Keratinocyte (primary cell): ENCODE measurements around the gene PALM2AKAP2. TPM values are rescaled to one million over a fixed set of nuclear protein-coding genes. Genes with fewer than 3 reads are reported as not detected.
"Not testable (repeated sequence)": the region's sequence is repeated elsewhere in the genome, so short reads cannot be mapped to it uniquely, and the experiment has no call there.

Experiments used
- DNase-seq: peaks from one replicate; pipeline ENCODE4 v3.0.0-alpha.2; 2011; ENCODE audit warnings: low read depth, missing footprints, low spot score
- FAIRE-seq: peaks from 2 replicates; lab custom pipeline; 2011; peaks lifted over from hg19 to GRCh38; lab: Jason Lieb, UNC
- H2AFZ ChIP-seq: 2 replicates; pipeline ENCODE4 v1.6.0; 2012; ENCODE audit warnings: low read length, control low read depth, inconsistent platforms; ENCODE audit not compliant: control insufficient read depth
- H3K27ac ChIP-seq: 2 replicates; pipeline ENCODE4 v1.5.1; 2011; ENCODE audit warnings: low read length; ENCODE audit not compliant: control insufficient read depth, insufficient read depth
- H3K27me3 ChIP-seq: 3 replicates; pipeline ENCODE4 v1.6.0; 2011; ENCODE audit warnings: low read length; ENCODE audit not compliant: control insufficient read depth, insufficient read depth; ENCODE audit errors: extremely low read depth
- H3K36me3 ChIP-seq, 2 experiments: 2 replicates in 1 of 2; 3 replicates in 1 of 2; pipeline ENCODE4 v1.5.1; 2011; ENCODE audit warnings: low read length in 2 of 2, mild to moderate bottlenecking in 1 of 2; ENCODE audit not compliant: control insufficient read depth in 2 of 2, insufficient read depth in 2 of 2; ENCODE audit errors: extremely low read depth in 1 of 2
- H3K4me1 ChIP-seq: 3 replicates; pipeline ENCODE4 v1.5.1; 2011; ENCODE audit warnings: low read length; ENCODE audit not compliant: control insufficient read depth, insufficient read depth; ENCODE audit errors: extremely low read depth
- H3K4me2 ChIP-seq: 3 replicates; pipeline ENCODE4 v1.6.0; 2011; ENCODE audit warnings: low read depth, low read length; ENCODE audit not compliant: control insufficient read depth, insufficient read depth; ENCODE audit errors: extremely low read depth
- H3K4me3 ChIP-seq, 3 experiments: fragments of 200-600 bp in 1 of 3; sonication (generic) in 1 of 3; 2 replicates in 2 of 3; 3 replicates in 1 of 3; pipeline ENCODE4 v1.5.1; 2011 to 2016; ENCODE audit warnings: low read length in 3 of 3, mild to moderate bottlenecking in 3 of 3, control low read depth in 2 of 3, inconsistent platforms in 1 of 3, low read depth in 1 of 3, mixed read lengths in 1 of 3, mixed run types in 1 of 3, moderate library complexity in 1 of 3; ENCODE audit not compliant: control insufficient read depth in 2 of 3, insufficient read depth in 2 of 3; ENCODE audit errors: extremely low read depth in 1 of 3
- H3K79me2 ChIP-seq: 2 replicates; pipeline ENCODE4 v1.6.0; 2012; ENCODE audit warnings: low read length; ENCODE audit not compliant: control insufficient read depth, insufficient read depth
- H3K9ac ChIP-seq: 3 replicates; pipeline ENCODE4 v1.6.0; 2011; ENCODE audit warnings: low read length; ENCODE audit not compliant: control insufficient read depth, insufficient read depth; ENCODE audit errors: extremely low read depth
- H3K9me1 ChIP-seq: 3 replicates; pipeline ENCODE4 v1.6.0; 2011; ENCODE audit warnings: low read length; ENCODE audit not compliant: control insufficient read depth, insufficient read depth; ENCODE audit errors: extremely low read depth
- H3K9me3 ChIP-seq: 2 replicates; pipeline ENCODE4 v1.5.1; 2012; ENCODE audit warnings: low read depth, low read length; ENCODE audit not compliant: control insufficient read depth
- H4K20me1 ChIP-seq: 3 replicates; pipeline ENCODE4 v1.6.0; 2011; ENCODE audit warnings: low read length; ENCODE audit not compliant: control insufficient read depth, insufficient read depth; ENCODE audit errors: extremely low read depth
- CTCF ChIP-seq, 3 experiments: IDR thresholded peaks in 1 of 3; conservative IDR thresholded peaks in 1 of 3; optimal IDR thresholded peaks in 1 of 3; 2 replicates in 2 of 3; 3 replicates in 1 of 3; pipeline versions ENCODE3 to v1.5.1; 2011; ENCODE audit warnings: low read length in 3 of 3, mild to moderate bottlenecking in 3 of 3, moderate library complexity in 2 of 3, control low read depth in 1 of 3, inconsistent platforms in 1 of 3; ENCODE audit not compliant: insufficient read depth in 2 of 3; ENCODE audit errors: extremely low read depth in 1 of 3
- EZH2 ChIP-seq: IDR thresholded peaks from one replicate; pipeline ENCODE4 v1.6.1; 2012; ENCODE audit warnings: inconsistent platforms, mild to moderate bottlenecking, low read length, moderate library complexity
- dilution Hi-C: fragments of 300-500 bp; cut with MboI; formaldehyde crosslinking; loops from one replicate; pipeline ENCODE4 v1.7.0; 2020; ENCODE audit warnings: low sequenced_read_pairs; ENCODE audit not compliant: extremely low pct_ligation_motif_present
- polyA plus RNA-seq, 5 experiments: library from polyadenylated mRNA; depleted of rRNA in 3 of 5; stranded (reverse) in 3 of 5; stranded (forward) in 1 of 5; unstranded in 1 of 5; fragments of >200 nt; gene quantifications; 1 replicate in 1 of 5; 2 replicates in 3 of 5; 3 replicates in 1 of 5; pipeline versions ENCODE4 v1.2.1 to v1.2.3, GENCODE V29; 2011 to 2012; ENCODE audit warnings: missing spikeins in 2 of 5, low read depth in 1 of 5, low replicate concordance in 1 of 5

Gene PALM2AKAP2
- polyA plus RNA-seq, 1 donor (not counting 4 experiments of a cell fraction or from before 2014, with no cell fraction given): 3.6 TPM

- no peak for DNase-seq
- no peak overlapping the region for H2AFZ ChIP-seq
- TF ChIP-seq CTCF (optimal IDR thresholded peaks at IDR 0.05 in 1 of 3, IDR thresholded peaks at IDR 0.05 in 1 of 3, conservative IDR thresholded peaks at IDR 0.05 in 1 of 3; ENCODE audit: extremely low read depth in 1 of 3, insufficient read depth in 2 of 3, low read length in 3 of 3): no peak
- TF ChIP-seq EZH2: no peak
- H3K27me3 ChIP-seq: no peaks in the 10 kb centered on the region
- FAIRE-seq: no peak
- no peak overlapping the region for H3K27ac ChIP-seq
- no peak overlapping the region for H3K4me3 ChIP-seq
- H3K9me1 ChIP-seq: no peaks in the 10 kb centered on the region
- dilution Hi-C loops: no loop called here
- peaks cover 15% of the 10 kb centered on the region for H3K4me1 ChIP-seq
- H3K4me2 ChIP-seq: no peak overlapping the region
- H3K36me3 ChIP-seq: no peaks in the 10 kb centered on the region
- H4K20me1 ChIP-seq: no peaks in the 10 kb centered on the region
- H3K79me2 ChIP-seq: no peaks in the 10 kb centered on the region
- H3K9me3 ChIP-seq: no peaks in the 10 kb centered on the region
- no peak overlapping the region for H3K9ac ChIP-seq
These were observed 41.7 kb downstream of the PALM2AKAP2 start for GRCh38 chr9:109821711-109822110.

GRCh38 chr9:109825383-109825782 lies 45.4 kb downstream of the PALM2AKAP2 start:
- H3K9me3 ChIP-seq, H3K4me2 ChIP-seq, H3K4me3 ChIP-seq, H3K79me2 ChIP-seq, H4K20me1 ChIP-seq, H3K36me3 ChIP-seq, H3K4me1 ChIP-seq, dilution Hi-C loops, H3K9ac ChIP-seq, H3K27me3 ChIP-seq, DNase-seq, H3K9me1 ChIP-seq, FAIRE-seq, H3K27ac ChIP-seq, H2AFZ ChIP-seq: not testable (repeated sequence)

GRCh38 chr9:109826559-109826958 lies 46.6 kb downstream of the PALM2AKAP2 start:
- FAIRE-seq (no peak), DNase-seq (no peak)
- Histone ChIP-seq H3K9ac (no peak overlapping the region), H3K4me2 (no peak overlapping the region), H3K9me1 (no peaks in the 10 kb centered on the region), H3K27me3 (no peaks in the 10 kb centered on the region), H3K4me1 (no peaks in the 10 kb centered on the region), H3K27ac (no peak overlapping the region), H3K79me2 (no peaks in the 10 kb centered on the region), H3K36me3 (no peaks in the 10 kb centered on the region), H2AFZ (no peak overlapping the region), H4K20me1 (no peaks in the 10 kb centered on the region), H3K4me3 (no peak overlapping the region), H3K9me3 (no peaks in the 10 kb centered on the region)
- dilution Hi-C loops: no loop called here
- TF ChIP-seq CTCF (optimal IDR thresholded peaks at IDR 0.05 in 1 of 3, IDR thresholded peaks at IDR 0.05 in 1 of 3, conservative IDR thresholded peaks at IDR 0.05 in 1 of 3; ENCODE audit: extremely low read depth in 1 of 3, insufficient read depth in 2 of 3, low read length in 3 of 3) (no peak), EZH2 (no peak)
